RCC 7860 (cell line): ENCODE measurements around the gene MEF2C.

Experiments used
- DNase-seq: peaks from one replicate; pipeline ENCODE4 v3.0.0-alpha.2; 2015; ENCODE audit warnings: low spot score
- FAIRE-seq: peaks from 2 replicates; lab custom pipeline; 2012; peaks lifted over from hg19 to GRCh38; lab: Jason Lieb, UNC

Gene MEF2C

GRCh38 chr5:88693071-88693932 lies 189.7 kb downstream of the MEF2C start:
- FAIRE-seq (no peak), DNase-seq (no peak)

- no peak for FAIRE-seq
- DNase-seq: no peak
Measured at GRCh38 chr5:88691945-88692868, 190.8 kb downstream of the MEF2C start.

DNA sequence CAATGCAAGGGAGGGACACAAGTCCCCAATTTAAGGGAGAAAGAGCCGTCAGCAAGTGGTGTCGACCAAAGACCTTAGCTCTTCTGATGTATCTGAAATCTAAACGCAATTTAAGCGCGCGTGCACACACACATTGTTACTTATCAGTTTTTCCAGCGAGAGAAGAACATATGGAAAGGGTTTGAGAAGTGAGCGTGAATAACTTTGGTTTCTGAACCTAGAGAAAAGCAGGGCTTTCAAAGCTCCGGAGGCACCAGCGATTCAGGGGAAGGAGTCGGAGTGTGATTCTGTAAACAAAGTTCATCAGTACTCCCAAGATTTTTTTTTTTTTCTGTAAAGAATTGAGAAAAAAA lies 191.8 kb downstream of the MEF2C start:
- no peak for FAIRE-seq

DNA sequence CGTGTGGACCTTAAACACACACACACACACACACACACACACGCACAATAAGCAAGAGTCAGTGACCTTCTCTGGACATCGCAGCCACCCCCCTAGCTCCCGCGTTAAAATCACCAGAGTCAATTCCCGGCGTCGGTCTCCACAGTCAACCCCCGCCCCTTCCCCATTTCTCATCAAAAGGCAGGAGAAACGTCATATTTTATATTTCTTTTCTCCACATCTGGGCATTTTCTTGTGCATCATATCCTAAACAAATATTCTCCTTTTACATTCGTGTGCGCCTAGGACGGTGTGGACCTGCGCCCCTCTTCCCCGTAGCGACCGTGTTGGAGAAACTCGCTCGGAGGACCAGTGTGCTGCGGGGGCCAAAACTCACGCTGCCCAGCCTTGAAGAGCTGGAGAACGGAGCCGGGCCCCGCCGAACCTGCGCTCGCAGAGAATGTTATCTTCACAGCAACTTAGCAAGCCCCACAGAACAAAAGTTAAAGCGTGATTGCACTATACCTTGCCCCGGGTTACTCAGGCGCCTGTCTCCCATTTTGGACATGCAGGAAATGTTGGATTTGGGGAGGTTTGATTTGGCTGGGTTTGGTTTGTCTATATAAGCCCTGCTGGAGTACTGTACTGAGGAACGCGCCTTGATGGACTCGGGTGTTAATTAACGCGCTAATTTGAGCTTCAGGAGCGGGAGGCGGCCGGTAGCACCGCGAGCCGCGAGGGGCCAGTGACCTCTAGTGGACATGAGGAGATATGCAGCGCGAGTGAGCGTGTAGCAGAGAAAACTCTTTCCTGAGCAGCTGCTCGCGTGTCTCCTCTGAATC lies 192.4 kb downstream of the MEF2C start:
- DNase-seq (no peak), FAIRE-seq (no peak)

More for the DNA sequence above, 191.8 kb downstream of the MEF2C start:
- no peak for DNase-seq

GRCh38 chr5:88689668-88690408 lies 193.1 kb downstream of the MEF2C start:
- FAIRE-seq (no peak), DNase-seq (no peak)

GRCh38 chr5:88688984-88689667 lies 193.9 kb downstream of the MEF2C start:
- DNase-seq (no peak), FAIRE-seq (no peak)

DNA sequence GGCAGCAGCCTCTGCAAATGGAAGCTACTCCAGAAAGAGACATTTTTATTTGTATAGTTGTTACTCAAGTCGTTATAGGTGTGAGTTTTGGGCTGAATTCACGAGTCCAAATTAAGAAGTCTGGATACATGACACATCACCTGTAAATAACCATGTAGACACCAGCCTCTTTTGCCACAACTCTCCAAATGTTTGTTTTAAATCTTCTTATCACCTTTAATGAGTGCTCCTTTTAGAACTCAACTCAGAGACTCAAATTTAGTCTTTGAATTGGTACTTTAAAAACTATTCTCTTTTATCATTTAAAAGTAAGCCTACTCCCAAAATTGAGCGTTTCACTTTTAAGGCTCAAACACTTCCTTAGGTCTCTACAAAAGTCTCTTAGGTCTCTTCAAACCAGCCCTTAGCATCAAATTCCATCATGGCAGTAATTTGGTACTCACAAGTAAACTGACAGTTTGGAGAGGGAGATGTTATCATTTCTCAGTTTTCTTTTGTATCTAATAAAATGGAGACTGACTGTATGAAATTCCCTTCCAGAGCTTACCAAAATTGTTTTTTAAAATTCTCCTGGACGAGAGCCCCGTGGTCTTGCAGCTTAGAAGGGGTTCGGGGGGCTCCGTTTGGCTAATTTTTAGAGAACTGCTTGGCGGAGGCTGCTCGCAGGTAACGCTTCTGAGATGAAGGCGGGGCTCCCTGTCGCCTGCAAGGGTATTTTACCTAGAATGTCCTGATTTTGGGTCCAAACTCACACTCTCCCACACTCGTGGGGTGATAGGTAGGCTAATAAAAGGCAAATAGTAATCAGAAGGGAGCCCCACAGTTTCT lies 194.6 kb downstream of the MEF2C start:
- DNase-seq: no peak
- no peak for FAIRE-seq

- FAIRE-seq (no peak), DNase-seq (no peak)
Measured at GRCh38 chr5:88687373-88687911, 195.5 kb downstream of the MEF2C start.

GRCh38 chr5:88686726-88687125 lies 196.3 kb downstream of the MEF2C start:
- no peak for DNase-seq
- no peak for FAIRE-seq

GRCh38 chr5:88685591-88686541 lies 197.1 kb downstream of the MEF2C start:
- FAIRE-seq (no peak), DNase-seq (no peak)

DNA sequence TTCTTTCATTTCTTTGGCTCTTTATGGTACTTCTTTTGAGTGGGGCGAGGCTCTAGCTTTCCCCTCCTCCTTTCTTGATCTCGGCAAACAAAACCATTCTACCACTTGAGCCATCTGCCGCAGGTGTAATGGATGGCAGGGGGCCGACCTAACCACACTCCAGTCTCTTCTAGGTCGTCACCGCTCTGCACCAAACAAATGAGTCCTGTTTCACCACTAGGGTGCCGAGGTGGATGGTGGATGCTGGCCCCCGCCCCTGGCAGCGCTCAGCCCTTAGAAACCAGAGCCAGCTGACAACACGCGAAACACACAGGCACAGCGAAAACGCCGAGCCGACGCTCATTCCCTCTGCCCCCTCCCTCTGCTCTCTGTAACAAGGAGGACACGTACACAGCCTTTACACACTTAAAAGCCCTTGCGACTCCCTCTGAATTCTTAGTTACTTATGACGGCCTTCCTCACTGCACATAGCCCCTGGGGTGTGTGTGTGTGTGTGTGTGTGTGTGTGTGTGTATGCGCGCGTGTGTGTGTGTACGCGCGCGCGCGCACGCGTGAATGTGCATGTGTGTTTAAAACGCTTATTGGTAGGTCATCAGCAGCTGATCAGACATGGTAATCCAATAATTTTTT lies 199.4 kb downstream of the MEF2C start:
- FAIRE-seq: no peak
- no peak for DNase-seq

DNA sequence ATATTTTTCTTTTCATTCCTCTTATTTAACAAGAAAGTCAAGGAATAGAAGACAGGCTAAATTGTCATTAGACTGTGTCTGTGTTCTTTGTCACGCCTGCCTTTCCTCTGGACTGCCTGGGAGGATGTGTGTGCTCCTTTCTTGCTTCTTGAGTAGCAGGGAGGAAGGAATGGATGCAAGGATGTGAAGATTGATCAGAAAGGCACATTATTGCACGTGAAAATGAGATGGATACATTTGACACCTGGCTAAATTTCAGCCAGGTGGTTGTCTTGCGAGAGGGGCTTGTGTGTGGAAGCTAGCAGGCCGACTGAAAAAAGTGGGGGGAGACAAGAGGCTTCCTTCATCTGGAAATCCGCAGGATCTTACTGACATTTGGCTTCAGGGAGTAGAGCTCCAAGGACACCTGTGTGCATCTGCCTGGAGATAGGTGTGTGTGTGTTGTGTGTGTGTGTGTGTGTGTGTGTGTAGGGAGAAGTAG lies 200.1 kb downstream of the MEF2C start:
- DNase-seq (no peak), FAIRE-seq (no peak)

DNA sequence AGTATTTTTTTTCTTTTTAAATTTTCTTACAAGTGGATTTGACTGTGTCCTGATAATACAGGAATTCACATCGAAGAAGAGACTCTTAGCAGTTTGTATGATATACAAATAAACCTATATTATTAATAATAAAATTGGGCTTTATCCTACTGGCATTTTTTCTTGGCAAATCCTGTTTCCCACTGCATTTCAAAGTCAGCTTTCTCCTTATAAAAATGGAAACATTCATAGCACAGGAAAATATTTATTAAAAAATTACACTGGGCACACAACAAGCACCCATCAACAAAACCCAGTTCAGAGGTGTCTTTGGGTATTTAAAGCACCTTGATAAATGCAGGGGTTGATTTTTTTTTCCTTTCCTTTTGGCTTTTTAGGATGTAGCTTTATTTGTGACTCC lies 200.9 kb downstream of the MEF2C start:
- FAIRE-seq: no peak
- no peak for DNase-seq

GRCh38 chr5:88681211-88681803 lies 201.7 kb downstream of the MEF2C start:
- no peak for FAIRE-seq
- no peak for DNase-seq

DNA sequence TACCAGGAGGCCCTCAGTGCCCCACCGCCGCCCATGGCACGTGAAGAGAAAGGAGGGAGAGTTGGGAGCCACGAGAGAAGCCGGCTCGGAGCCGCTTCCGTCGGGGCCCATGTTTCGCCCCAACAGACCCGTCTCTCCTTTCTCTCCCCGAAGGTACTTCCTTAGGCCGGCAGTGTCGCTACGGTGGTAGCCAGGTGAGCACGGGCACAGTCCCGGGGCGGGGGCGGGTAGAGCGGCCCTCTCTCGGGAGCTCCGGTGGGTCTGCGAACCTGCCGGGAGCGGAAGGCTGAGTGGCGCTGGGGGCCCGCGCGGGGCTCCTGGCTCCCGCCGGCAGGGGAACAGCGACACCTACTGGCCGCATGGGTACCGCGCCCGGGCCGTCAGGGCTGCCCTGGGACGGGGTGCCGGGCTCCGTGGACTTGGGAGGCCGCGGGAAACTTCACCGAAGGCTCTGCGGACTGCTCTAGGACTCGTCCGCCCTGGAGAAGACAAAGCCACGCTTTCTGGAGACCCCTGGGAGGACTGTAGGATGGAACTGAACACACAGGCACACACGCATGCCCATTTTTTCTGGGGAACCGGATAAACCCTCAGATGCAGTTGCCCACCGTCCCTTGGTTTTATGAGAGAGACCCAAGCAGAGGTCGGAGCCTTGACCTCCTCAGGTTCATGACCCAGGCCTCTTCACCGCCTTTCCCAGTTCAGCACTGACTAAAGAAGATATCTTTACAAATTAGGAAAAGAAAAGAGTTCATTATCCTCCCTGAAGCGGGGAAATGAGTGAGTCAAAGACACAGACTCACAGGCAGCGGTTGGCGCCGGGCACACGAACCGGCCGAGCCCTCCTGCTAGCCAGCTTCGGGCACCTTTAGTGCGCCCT lies 202.5 kb downstream of the MEF2C start:
- FAIRE-seq (no peak), DNase-seq (no peak)

DNA sequence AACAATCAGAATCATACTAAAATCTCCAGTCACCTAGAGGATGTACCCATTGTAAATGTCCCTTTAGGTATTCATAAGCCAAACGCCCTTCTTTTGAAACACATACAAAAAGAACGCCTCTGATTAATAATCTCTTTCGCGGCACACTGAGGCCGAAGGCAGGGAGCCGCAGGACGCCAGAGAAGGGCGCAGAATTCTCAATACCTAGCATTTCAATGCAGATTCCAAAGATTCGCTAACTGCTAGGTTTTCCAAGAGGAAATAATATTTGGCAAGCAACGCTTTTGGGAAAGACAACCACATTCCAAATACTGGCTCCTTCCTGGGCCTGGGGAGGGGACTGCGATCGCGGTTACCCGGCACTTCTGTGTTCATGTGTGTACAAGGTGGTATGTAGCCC lies 203.3 kb downstream of the MEF2C start:
- no peak for DNase-seq

More for the DNA sequence above, 203.3 kb downstream of the MEF2C start:
- FAIRE-seq: no peak
